ENCODE results near the gene CYP26A1.
A peak's percentile ranks its signal among the peaks of the same experiment; 100 is the strongest.

The CYP26A1 gene, protein sequence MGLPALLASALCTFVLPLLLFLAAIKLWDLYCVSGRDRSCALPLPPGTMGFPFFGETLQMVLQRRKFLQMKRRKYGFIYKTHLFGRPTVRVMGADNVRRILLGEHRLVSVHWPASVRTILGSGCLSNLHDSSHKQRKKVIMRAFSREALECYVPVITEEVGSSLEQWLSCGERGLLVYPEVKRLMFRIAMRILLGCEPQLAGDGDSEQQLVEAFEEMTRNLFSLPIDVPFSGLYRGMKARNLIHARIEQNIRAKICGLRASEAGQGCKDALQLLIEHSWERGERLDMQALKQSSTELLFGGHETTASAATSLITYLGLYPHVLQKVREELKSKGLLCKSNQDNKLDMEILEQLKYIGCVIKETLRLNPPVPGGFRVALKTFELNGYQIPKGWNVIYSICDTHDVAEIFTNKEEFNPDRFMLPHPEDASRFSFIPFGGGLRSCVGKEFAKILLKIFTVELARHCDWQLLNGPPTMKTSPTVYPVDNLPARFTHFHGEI

DNA sequence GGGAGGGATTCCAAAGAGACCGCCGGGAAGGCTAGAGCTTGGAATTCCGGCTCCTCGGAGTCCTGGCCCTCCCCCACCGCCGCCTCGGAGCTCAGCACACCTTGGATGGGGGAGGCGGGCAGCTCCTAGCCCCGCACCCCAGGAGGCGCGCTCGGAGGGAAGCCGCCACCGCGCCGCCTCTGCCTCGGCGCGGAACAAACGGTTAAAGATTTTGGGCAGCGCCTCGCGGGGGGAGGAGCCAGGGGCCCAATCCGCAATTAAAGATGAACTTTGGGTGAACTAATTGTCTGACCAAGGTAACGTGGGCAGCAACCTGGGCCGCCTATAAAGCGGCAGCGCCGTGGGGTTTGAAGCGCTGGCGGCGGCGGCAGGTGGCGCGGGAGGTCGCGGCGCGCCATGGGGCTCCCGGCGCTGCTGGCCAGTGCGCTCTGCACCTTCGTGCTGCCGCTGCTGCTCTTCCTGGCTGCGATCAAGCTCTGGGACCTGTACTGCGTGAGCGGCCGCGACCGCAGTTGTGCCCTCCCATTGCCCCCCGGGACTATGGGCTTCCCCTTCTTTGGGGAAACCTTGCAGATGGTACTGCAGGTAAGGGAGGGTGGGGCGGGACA is at the start of gene CYP26A1:
TSS of gene CYP26A1 (plus strand) at position 355 of the 608 bp plus-strand sequence. CDS start at position 397, 42 bp downstream.
- Mint-ChIP-seq H3K27me3 (peaks cover 58 to 71% of the 10 kb centered on the region in 2 donors), H3K4me1 (peaks cover 30 to 62% of the 10 kb centered on the region in 2 donors), H3K36me3 (peaks cover 0 to 4% of the 10 kb centered on the region in 2 donors), H3K27ac (peak within 1 kb of the TSS; percentile 95), H3K4me3 (peak within 1 kb of the TSS; percentile 84 to 88), H3K9me3 (no peaks in the 10 kb centered on the region)
- DNase-seq (peak; percentile 64), ATAC-seq (replicated peaks) (peak; percentile 71 to 80)

DNA sequence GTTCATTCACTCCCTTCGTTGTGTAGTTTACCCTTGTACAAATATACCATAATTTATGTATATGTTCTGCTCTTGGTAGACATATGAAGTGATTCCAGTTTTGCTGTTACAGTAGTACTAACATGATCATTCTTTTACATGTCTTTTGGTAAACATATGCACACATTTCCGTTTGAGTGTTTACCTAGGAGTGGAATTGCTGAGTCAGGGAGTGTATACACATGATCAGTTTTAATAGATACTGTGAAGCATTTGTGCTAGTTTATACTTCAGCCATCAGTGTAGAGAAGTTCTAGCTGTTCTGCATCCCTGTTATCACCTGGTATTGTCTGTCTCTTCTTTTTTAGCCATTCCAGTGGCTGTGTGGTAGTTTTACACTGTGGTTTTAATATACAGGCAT is 47.6 kb upstream of the CYP26A1 start:
- H3K27me3 Mint-ChIP-seq = no peaks in the 10 kb centered on the region
- no peak overlapping the region for H3K27ac Mint-ChIP-seq
- no peaks in the 10 kb centered on the region for H3K4me1 Mint-ChIP-seq
- ATAC-seq (replicated peaks) = no peak
- H3K9me3 Mint-ChIP-seq = peaks cover 6 to 7% of the 10 kb centered on the region in 2 donors
- peaks cover 22 to 33% of the 10 kb centered on the region in 2 donors for H3K36me3 Mint-ChIP-seq
- no peak for DNase-seq
- no peak overlapping the region for H3K4me3 Mint-ChIP-seq

DNA sequence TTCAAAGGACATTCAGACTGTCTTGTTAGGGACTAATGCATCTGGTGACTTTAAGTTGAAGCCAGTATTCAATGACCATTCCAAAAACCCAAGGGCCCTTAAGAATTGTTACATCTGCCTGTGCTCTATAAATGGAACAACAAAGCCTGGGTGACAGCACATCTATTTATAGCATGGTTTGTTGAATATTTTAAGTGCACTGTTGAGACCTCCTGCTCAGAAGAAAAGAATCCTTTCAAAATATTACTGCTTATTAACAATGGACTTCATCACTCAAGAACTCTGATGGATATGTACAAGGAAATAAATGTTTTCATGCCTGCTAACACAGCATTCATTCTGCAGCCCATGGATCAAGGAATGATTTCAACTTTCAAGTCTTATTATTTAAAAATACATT is 46.2 kb upstream of the CYP26A1 start:
- ATAC-seq (replicated peaks) (no peak), DNase-seq (no peak)
- no peak overlapping the region for H3K4me3 Mint-ChIP-seq
- no peaks in the 10 kb centered on the region for H3K27me3 Mint-ChIP-seq
- H3K36me3 Mint-ChIP-seq = peaks cover 22 to 32% of the 10 kb centered on the region in 2 donors
- H3K9me3 Mint-ChIP-seq = peaks cover 6 to 7% of the 10 kb centered on the region in 2 donors
- no peak overlapping the region for H3K27ac Mint-ChIP-seq
- H3K4me1 Mint-ChIP-seq = no peaks in the 10 kb centered on the region

DNA sequence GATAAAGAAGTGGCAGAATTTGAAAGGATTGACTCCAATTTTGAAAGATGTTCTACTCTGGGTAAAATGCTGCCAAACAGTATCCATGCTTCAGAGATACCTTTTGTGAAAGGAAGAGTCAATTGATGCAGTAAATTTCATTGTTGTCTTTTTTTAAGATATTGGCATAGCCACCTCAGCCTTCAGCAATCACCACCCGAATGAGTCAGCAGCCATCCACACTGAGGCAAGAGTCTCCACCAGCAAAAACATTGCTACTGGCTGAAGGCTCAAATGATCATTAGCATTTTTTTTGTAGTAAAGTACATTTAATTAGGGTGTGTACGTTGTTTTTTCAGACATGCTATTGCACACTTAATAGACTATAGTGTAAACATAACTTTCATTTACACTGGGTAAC is 44.8 kb upstream of the CYP26A1 start:
- ATAC-seq (replicated peaks) (no peak), DNase-seq (no peak)
- Mint-ChIP-seq H3K27me3 (no peaks in the 10 kb centered on the region), H3K27ac (no peak overlapping the region), H3K36me3 (peaks cover 22 to 32% of the 10 kb centered on the region in 2 donors), H3K9me3 (peaks cover 6 to 7% of the 10 kb centered on the region in 2 donors), H3K4me1 (no peaks in the 10 kb centered on the region), H3K4me3 (no peak overlapping the region)

DNA sequence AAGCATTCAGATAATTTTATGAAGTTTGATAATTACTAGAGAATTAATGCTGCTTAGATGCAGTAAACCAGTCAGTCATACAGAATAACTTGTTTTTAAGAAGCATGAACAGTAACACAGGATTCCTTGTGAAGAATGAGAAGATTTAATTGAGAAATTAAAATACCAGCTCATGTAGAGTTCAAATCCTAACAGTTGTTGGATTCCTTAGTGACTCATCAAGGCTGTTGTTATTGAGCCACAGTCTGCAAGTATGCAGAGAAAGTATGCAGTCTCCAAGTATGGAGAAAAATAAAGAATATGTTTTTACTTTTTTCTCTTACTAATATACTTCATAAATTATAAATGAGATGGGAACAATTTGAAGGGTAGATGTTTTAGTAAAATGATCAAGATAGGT is 43.3 kb upstream of the CYP26A1 start:
- H3K36me3 Mint-ChIP-seq = peaks cover 22 to 28% of the 10 kb centered on the region in 2 donors
- no peaks in the 10 kb centered on the region for H3K27me3 Mint-ChIP-seq
- DNase-seq (no peak), ATAC-seq (replicated peaks) (no peak)
- H3K9me3 Mint-ChIP-seq = peaks cover 6 to 7% of the 10 kb centered on the region in 2 donors
- no peak overlapping the region for H3K4me3 Mint-ChIP-seq
- H3K4me1 Mint-ChIP-seq = no peaks in the 10 kb centered on the region
- H3K27ac Mint-ChIP-seq = no peak overlapping the region

DNA sequence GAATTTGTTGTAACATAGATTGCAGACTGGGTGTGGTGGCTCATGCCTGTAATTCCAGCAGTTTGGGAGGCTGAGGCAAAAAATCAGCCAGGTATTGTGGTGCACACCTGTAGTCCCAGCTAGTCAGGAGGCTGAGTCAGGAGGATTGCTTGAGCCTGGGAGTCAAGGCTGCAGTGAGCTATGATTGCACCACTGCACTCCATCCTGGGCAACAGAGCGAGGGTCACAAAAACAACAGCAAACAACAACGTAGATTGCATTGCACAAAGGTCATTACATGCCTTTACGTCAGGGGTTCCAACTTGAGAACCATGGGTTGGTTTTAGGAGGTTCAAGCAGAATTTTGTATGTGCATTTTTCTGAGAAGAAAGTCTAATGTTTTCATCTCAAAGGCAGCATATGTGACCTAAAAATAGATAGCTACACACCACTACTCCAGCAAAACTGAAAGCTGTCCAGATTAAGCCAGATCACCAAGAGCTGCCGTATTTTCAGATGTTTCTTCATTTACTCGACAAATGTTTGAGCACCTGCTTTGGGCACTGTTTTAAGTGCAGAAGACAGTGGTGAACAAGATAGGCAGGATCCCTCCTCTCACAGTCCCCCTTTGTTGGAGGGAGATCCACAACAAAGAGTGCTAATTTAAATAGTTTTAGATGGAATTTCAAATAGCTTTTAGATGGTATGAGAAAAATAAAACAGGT is 41.4 kb upstream of the CYP26A1 start:
- Mint-ChIP-seq H3K4me3 (no peak overlapping the region), H3K4me1 (no peaks in the 10 kb centered on the region), H3K27ac (no peak overlapping the region), H3K36me3 (peaks cover 10 to 11% of the 10 kb centered on the region in 2 donors), H3K9me3 (peaks cover under 1% of the 10 kb centered on the region in 2 donors), H3K27me3 (no peaks in the 10 kb centered on the region)
- DNase-seq = no peak
- ATAC-seq (replicated peaks) = no peak

DNA sequence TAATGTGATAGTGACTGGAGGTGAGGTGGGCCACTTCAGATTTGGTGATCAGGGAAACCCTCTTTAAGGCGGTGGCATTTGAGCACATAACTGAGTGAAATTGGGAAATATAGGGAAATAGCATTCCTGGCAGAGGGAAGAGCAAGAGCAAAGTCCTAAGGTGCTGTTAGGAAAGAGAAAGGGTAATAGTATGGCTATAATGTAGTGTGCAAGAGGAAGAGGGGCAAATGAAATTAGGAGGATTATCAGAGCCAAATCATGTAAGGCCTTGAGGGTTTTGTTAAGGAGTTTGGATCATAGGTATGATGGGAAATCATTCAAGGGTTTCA is 40.9 kb upstream of the CYP26A1 start:
- H3K27ac Mint-ChIP-seq = no peak overlapping the region
- ATAC-seq (replicated peaks) = no peak
- no peaks in the 10 kb centered on the region for H3K4me1 Mint-ChIP-seq

DNA sequence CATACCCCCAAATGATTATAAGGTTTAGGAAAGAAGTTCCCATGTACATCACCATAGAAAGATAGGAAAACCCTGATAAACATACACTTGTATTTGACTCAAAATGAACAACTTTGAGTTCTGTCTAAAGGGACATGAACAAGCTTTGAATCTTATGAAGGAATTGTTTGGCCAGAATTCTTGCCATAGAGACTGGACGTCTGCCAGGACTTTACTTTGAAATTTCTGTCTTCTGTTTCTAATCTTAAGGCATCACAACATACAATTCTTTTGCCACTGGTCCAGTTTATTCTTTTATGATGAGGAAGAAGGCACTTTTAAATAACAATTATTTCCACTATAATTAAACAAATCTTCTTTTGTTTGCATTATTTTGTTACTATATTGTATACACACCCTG is 39.3 kb upstream of the CYP26A1 start:
- no peak for ATAC-seq (replicated peaks)
- H3K36me3 Mint-ChIP-seq = no peaks in the 10 kb centered on the region
- no peak overlapping the region for H3K4me3 Mint-ChIP-seq
- no peak for DNase-seq
- H3K4me1 Mint-ChIP-seq = peaks cover 2 to 4% of the 10 kb centered on the region in 2 donors
- no peaks in the 10 kb centered on the region for H3K9me3 Mint-ChIP-seq
- no peaks in the 10 kb centered on the region for H3K27me3 Mint-ChIP-seq
- no peak overlapping the region for H3K27ac Mint-ChIP-seq

More for the DNA sequence above, 40.9 kb upstream of the CYP26A1 start:
- H3K4me3 Mint-ChIP-seq = no peak overlapping the region
- peaks cover 6% of the 10 kb centered on the region in 2 donors for H3K36me3 Mint-ChIP-seq
- H3K27me3 Mint-ChIP-seq = no peaks in the 10 kb centered on the region
- no peaks in the 10 kb centered on the region for H3K9me3 Mint-ChIP-seq
- DNase-seq = no peak

DNA sequence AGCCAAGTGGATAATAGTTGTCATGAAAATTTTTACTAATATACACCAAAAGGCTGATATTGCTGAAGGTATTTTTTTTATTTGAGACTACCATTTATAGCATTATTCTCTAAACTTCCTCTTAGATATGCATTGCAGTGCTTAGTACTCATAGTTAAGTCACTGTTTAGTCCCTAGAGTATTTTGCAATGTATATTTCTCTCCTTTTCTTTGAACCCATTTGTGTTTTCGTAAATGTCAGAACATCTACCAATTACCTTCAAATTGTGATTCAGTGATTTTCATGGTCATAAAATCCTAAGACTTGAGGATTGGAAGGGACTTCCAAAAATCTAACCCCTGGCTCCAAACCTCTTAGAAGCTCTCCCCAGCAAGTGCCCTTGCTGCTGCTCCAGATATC is 34.6 kb upstream of the CYP26A1 start:
- ATAC-seq (replicated peaks) = no peak
- Mint-ChIP-seq H3K9me3 (no peaks in the 10 kb centered on the region), H3K4me3 (no peak overlapping the region), H3K27me3 (no peaks in the 10 kb centered on the region), H3K27ac (no peak overlapping the region), H3K4me1 (peaks cover 8 to 18% of the 10 kb centered on the region in 2 donors), H3K36me3 (peaks cover 1 to 8% of the 10 kb centered on the region in 2 donors)
- no peak for DNase-seq

DNA sequence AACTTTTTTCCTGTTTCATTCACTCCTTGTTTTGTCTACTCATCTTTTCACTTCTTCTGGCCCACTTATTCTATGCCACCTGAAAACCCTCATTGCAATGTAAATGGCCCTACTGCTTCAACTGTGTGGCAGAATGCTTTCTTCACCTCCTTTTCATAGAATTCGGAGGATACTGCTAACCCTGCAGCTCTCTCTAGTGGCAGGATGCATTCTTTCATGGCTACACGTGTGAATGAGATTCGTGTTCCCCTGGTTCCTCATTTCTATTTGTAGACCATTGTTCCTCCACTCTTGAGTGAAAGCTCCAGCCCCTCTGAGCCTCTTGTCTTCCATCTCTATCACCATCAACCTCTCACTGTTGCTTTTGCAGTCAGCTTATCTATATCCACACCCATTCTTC is 34.0 kb upstream of the CYP26A1 start:
- no peaks in the 10 kb centered on the region for H3K27me3 Mint-ChIP-seq
- H3K27ac Mint-ChIP-seq = no peak overlapping the region
- no peaks in the 10 kb centered on the region for H3K9me3 Mint-ChIP-seq
- H3K4me1 Mint-ChIP-seq = peaks cover 8 to 18% of the 10 kb centered on the region in 2 donors
- H3K36me3 Mint-ChIP-seq = peaks cover 1 to 8% of the 10 kb centered on the region in 2 donors
- no peak overlapping the region for H3K4me3 Mint-ChIP-seq
- peak; percentile 4 for DNase-seq
- peak; percentile 79 to 86 for ATAC-seq (replicated peaks)

DNA sequence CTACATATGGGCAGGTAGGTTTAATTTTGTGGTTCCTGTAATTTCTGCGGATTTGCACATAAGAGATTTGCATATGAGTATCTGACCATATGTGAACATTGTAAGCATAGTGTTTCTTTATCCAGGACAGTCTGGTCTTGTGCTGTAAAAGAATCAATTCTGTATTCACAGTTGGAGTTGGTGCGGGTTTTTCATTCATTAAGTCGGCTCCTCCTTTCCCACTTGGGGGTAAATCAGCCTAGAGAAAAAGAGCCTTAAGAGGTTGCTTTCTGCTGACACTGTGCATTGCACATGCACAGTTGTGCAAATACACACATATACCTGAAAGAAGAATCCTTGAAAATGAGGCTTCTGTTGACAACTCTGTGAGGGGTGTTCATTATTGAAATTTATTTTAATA is 19.2 kb upstream of the CYP26A1 start:
- peaks cover 13 to 25% of the 10 kb centered on the region in 2 donors for H3K36me3 Mint-ChIP-seq

DNA sequence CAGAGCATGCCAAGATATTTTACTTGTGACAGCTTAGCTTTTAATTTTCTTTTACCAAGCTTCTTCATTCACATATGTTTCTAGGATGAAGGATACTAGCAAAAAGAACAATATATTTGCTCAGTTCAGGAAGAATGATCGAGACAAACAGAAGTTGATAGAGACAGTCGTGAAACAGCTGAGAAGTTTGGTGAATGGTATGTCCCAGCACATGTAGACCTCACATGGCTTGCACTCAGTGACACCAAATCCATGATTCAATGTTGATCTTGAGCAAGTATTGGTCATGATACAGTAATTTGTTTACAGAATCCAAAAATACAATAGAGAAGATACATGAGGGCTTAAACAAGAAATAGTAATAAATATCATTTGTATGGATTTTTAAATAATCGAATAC is 15.6 kb upstream of the CYP26A1 start:
- Mint-ChIP-seq H3K36me3 (peaks cover 19 to 32% of the 10 kb centered on the region in 2 donors), H3K27me3 (peaks cover 20 to 33% of the 10 kb centered on the region in 2 donors), H3K4me3 (no peak overlapping the region), H3K9me3 (no peaks in the 10 kb centered on the region), H3K27ac (no peak overlapping the region), H3K4me1 (peaks cover 19 to 27% of the 10 kb centered on the region in 2 donors)
- no peak for DNase-seq
- no peak for ATAC-seq (replicated peaks)

More for the DNA sequence above, 19.2 kb upstream of the CYP26A1 start:
- Mint-ChIP-seq H3K27me3 (no peaks in the 10 kb centered on the region), H3K4me3 (no peak overlapping the region), H3K27ac (no peak overlapping the region), H3K4me1 (no peaks in the 10 kb centered on the region), H3K9me3 (no peaks in the 10 kb centered on the region)
- ATAC-seq (replicated peaks) (no peak), DNase-seq (no peak)

DNA sequence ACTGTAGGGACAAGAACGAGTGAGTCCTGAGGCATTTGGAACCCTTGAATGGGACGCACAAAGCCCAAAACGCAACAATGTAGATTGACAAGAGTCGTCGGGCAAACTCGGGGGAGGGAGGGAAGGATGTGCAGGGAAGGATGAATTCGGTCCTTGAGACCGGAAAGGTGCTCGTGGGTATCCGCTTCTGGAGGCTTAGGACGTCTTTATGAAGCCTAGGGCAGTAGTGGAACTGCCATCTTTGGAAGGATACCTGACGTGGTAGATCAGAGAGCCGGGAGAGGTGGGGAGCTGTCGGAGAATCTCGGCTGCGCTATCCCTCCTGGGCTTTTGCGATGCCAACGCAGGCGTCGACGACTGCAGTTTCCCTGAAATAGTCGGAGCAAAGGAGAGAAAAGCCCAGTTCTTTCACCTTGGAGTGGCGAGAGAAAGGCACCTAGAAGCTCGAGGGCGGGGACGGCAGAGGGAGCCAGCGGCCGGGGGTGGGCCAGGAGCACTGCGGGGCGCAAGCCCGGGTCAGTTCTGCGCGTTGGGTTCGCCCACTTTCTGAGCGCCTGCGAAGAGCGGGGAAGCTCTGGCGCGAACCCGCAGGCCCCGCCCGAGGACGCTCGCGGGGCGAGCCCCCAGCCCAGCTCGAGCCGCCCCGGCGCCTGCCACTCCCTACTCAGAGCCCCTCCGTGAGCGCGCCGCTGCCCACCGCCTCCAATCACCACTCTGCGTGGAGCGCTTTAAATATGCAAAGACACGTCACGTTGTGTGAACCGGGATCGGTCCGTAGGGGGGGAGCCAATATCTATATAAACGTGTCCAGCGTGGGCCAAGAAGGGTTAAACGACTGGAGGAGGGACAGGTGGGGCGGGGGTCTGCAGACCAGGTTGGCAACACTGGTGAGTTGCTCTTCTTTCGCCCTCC is 13.5 kb upstream of the CYP26A1 start, which contains the start of gene CYP26C1:
TSS of gene CYP26C1 (plus strand) at position 824 of the 912 bp plus-strand sequence. CDS start 466 bp downstream, outside the sequence.
- H3K9me3 Mint-ChIP-seq = no peaks in the 10 kb centered on the region
- peaks cover 19 to 32% of the 10 kb centered on the region in 2 donors for H3K36me3 Mint-ChIP-seq
- peak within 1 kb of the TSS; percentile 87 to 92 for H3K4me3 Mint-ChIP-seq
- ATAC-seq (replicated peaks) (no peak), DNase-seq (no peak)
- H3K27ac Mint-ChIP-seq = peak within 1 kb of the TSS; percentile 80
- peaks cover 38 to 52% of the 10 kb centered on the region in 2 donors for H3K27me3 Mint-ChIP-seq
- peaks cover 23 to 31% of the 10 kb centered on the region in 2 donors for H3K4me1 Mint-ChIP-seq
